A673 (cell line): ENCODE data around the gene CARD8. TPM values are rescaled to one million over a fixed set of nuclear protein-coding genes. Genes with fewer than 3 reads are reported as not detected.

ENCODE experiments used
- BruUV-seq: library from RNA; stranded (reverse); fragments of 400-500 nt; replicated peaks from 2 replicates; lab custom pipeline; 2021; lab: Mats Ljungman, UMichigan
- CTCF ChIA-PET: fragments of 300-600 bp; sonication (Branson Sonifier 250); formaldehyde crosslinking; loops from one replicate; lab custom pipeline; 2022; ENCODE audit warnings: antibody characterized with exemption; lab: Charles Lee
- POLR2A ChIA-PET: fragments of 300-600 bp; sonication (Branson Sonifier 250); formaldehyde crosslinking; loops from one replicate; lab custom pipeline; 2022; ENCODE audit warnings: antibody characterized with exemption; ENCODE audit not compliant: low non-redundant PET; lab: Charles Lee
- DNase-seq: peaks from one replicate; pipeline ENCODE4 v3.0.0-alpha.2; 2015; ENCODE audit warnings: low spot score
- H3K27ac ChIP-seq: fragments of 200-600 bp; sonication (generic); 2 replicates; pipeline ENCODE4 v1.5.1; 2016; ENCODE audit warnings: mixed run types, low read depth, mild to moderate bottlenecking, mixed read lengths, antibody characterized with exemption, low read length; ENCODE audit not compliant: poor library complexity, severe bottlenecking
- H3K27me3 ChIP-seq: fragments of 200-600 bp; sonication (generic); replicated peaks from 2 replicates; pipeline ENCODE4 v1.6.1; 2017; ENCODE audit warnings: mixed run types, low read depth, mild to moderate bottlenecking, mixed read lengths, antibody characterized with exemption, low read length; ENCODE audit not compliant: insufficient read depth, poor library complexity
- H3K36me3 ChIP-seq: fragments of 200-600 bp; sonication (generic); 2 replicates; pipeline ENCODE4 v1.6.1; 2016; ENCODE audit warnings: mixed run types, mild to moderate bottlenecking, mixed read lengths, antibody characterized with exemption, low read length; ENCODE audit not compliant: insufficient read depth, poor library complexity, severe bottlenecking
- H3K4me1 ChIP-seq: fragments of 200-600 bp; sonication (generic); 2 replicates; pipeline ENCODE4 v1.6.1; 2017; ENCODE audit warnings: mixed run types, mild to moderate bottlenecking, mixed read lengths, antibody characterized with exemption, low read length; ENCODE audit not compliant: insufficient read depth, poor library complexity, severe bottlenecking
- H3K4me3 ChIP-seq: fragments of 200-600 bp; sonication (generic); 2 replicates; pipeline ENCODE4 v1.5.1; 2016; ENCODE audit warnings: low read depth, mixed run types, mild to moderate bottlenecking, mixed read lengths, low read length; ENCODE audit not compliant: poor library complexity, severe bottlenecking
- H3K9me3 ChIP-seq: fragments of 200-600 bp; sonication (generic); 2 replicates; pipeline ENCODE4 v1.6.1; 2016; ENCODE audit warnings: mixed run types, low read depth, mild to moderate bottlenecking, mixed read lengths, antibody characterized with exemption, low read length; ENCODE audit not compliant: poor library complexity, severe bottlenecking
- CTCF ChIP-seq: fragments of 300-800, 200-600 bp; sonication (generic); conservative IDR thresholded peaks from 2 replicates; pipeline ENCODE4 v1.5.1; 2017; ENCODE audit warnings: low read depth, mild to moderate bottlenecking, antibody characterized with exemption, low read length, moderate library complexity, mixed read lengths
- EZH2 ChIP-seq: fragments of 200-600 bp; sonication (generic); IDR thresholded peaks from 2 replicates; pipeline ENCODE4 v1.6.1; 2017; ENCODE audit warnings: borderline replicate concordance, low read depth, mild to moderate bottlenecking, mixed read lengths, antibody characterized with exemption, low read length; ENCODE audit not compliant: poor library complexity, severe bottlenecking
- intact Hi-C: fragments of 100-400 bp; cut with micrococcal nuclease; formaldehyde crosslinking; loops from one replicate; pipeline ENCODE4 v1.10.0; 2022; ENCODE audit not compliant: unreplicated experiment
- total RNA-seq: library from RNA; stranded (reverse); gene quantifications from 2 replicates; pipeline ENCODE4 v1.2.3, GENCODE V29; 2021

Gene CARD8
- total RNA-seq, 1 experiment from 2014 or later, result 151 TPM

- H3K4me1 ChIP-seq, result peaks cover 15% of the 10 kb centered on the region
- no peak overlapping the region for H3K27ac ChIP-seq
- no peak for DNase-seq
- BruUV-seq, result no TSS peak
- CTCF ChIA-PET, result no interaction called here
- H3K27me3 ChIP-seq, result no peaks in the 10 kb centered on the region
- POLR2A ChIA-PET, result no interaction called here
- intact Hi-C loops, result no loop called here
- H3K36me3 ChIP-seq, result no peaks in the 10 kb centered on the region
- H3K9me3 ChIP-seq, result no peaks in the 10 kb centered on the region
- TF ChIP-seq EZH2 (no peak), CTCF (no peak)
- no peak overlapping the region for H3K4me3 ChIP-seq
Measured at GRCh38 chr19:48194844-48195830, 60.6 kb downstream of the CARD8 start.

- Histone ChIP-seq H3K9me3 (peaks cover 2% of the 10 kb centered on the region), H3K27ac (no peak overlapping the region), H3K4me1 (peaks cover 16% of the 10 kb centered on the region), H3K4me3 (no peak overlapping the region), H3K36me3 (peaks cover 5% of the 10 kb centered on the region), H3K27me3 (no peaks in the 10 kb centered on the region)
- peak; percentile 64 for TF ChIP-seq CTCF
- TF ChIP-seq EZH2, result no peak
- intact Hi-C loops, result no loop called here
- DNase-seq, result no peak
- ChIA-PET CTCF (interaction anchor here (1.0 kb wide), 1 partner anchor 9 kb away, joined by 4 read pairs; no protein-coding TSS in a partner anchor), POLR2A (interaction anchor here (0.6 kb wide), 1 partner anchor 9 kb away, joined by 3 read pairs; no protein-coding TSS in a partner anchor)
- no TSS peak for BruUV-seq
Measured at GRCh38 chr19:48194041-48194843, 61.5 kb downstream of the CARD8 start.

GRCh38 chr19:48192750-48193149 lies 63.0 kb downstream of the CARD8 start:
- H3K9me3 ChIP-seq, result peaks cover 2% of the 10 kb centered on the region
- H3K4me1 ChIP-seq, result peaks cover 16% of the 10 kb centered on the region
- CTCF ChIA-PET, result no interaction called here
- no peak overlapping the region for H3K27ac ChIP-seq
- no TSS peak for BruUV-seq
- no peaks in the 10 kb centered on the region for H3K27me3 ChIP-seq
- no peak overlapping the region for H3K4me3 ChIP-seq
- DNase-seq, result no peak
- no peak for TF ChIP-seq EZH2
- no peak for TF ChIP-seq CTCF
- H3K36me3 ChIP-seq, result peaks cover 5% of the 10 kb centered on the region
- intact Hi-C loops, result no loop called here
- POLR2A ChIA-PET, result no interaction called here
